H1 (cell line): ENCODE data around the gene DSE. TPM values are rescaled to one million over a fixed set of nuclear protein-coding genes. Genes with fewer than 3 reads are reported as not detected.

Experiments used
- CTCF ChIA-PET: fragments of 300-600 bp; sonication (Branson Sonifier 250); formaldehyde crosslinking; loops from one replicate; lab custom pipeline; 2021; ENCODE audit not compliant: partially characterized antibody; lab: Charles Lee
- POLR2A ChIA-PET: fragments of 300-600 bp; sonication (Branson Sonifier 250); formaldehyde crosslinking; loops from one replicate; lab custom pipeline; 2021; ENCODE audit warnings: inconsistent platforms; ENCODE audit not compliant: partially characterized antibody; lab: Charles Lee
- DNase-seq, 2 experiments: peaks; one replicate each; pipeline versions ENCODE4 v3.0.0 to v3.0.0-alpha.2; 2010 to 2022; ENCODE audit warnings: low spot score in 2 of 2, low read depth in 1 of 2, mixed read lengths in 1 of 2
- FAIRE-seq: peaks from 2 replicates; lab custom pipeline; 2011; peaks lifted over from hg19 to GRCh38; lab: Jason Lieb, UNC
- H2AFZ ChIP-seq: 2 replicates; pipeline ENCODE4 v1.8.1; 2012; ENCODE audit warnings: low read length, inconsistent platforms
- H2AK5ac ChIP-seq: 2 replicates; pipeline ENCODE4 v1.6.1; 2013; ENCODE audit warnings: low read depth, low read length
- H2BK120ac ChIP-seq: replicated peaks from 2 replicates; pipeline ENCODE3; 2013; ENCODE audit warnings: low read depth, low read length, inconsistent platforms
- H2BK12ac ChIP-seq: 2 replicates; pipeline ENCODE4 v1.6.1; 2013; ENCODE audit warnings: low read depth, low read length
- H2BK15ac ChIP-seq: 2 replicates; pipeline ENCODE4 v1.6.1; 2013; ENCODE audit warnings: low read length
- H2BK20ac ChIP-seq: 2 replicates; pipeline ENCODE4 v1.6.1; 2013; ENCODE audit warnings: low read length
- H2BK5ac ChIP-seq: 2 replicates; pipeline ENCODE4 v1.6.1; 2013; ENCODE audit warnings: low read depth, low read length
- H3K14ac ChIP-seq: 2 replicates; pipeline ENCODE4 v1.6.1; 2013; ENCODE audit warnings: inconsistent platforms; ENCODE audit not compliant: insufficient read length
- H3K18ac ChIP-seq: 2 replicates; pipeline ENCODE4 v1.6.1; 2013; ENCODE audit warnings: low read length; ENCODE audit errors: extremely low read depth
- H3K23ac ChIP-seq: 2 replicates; pipeline ENCODE4 v1.6.1; 2013; ENCODE audit warnings: inconsistent platforms; ENCODE audit not compliant: insufficient read length
- H3K23me2 ChIP-seq: 2 replicates; pipeline ENCODE4 v1.6.1; 2013; ENCODE audit warnings: low read depth, low read length
- H3K27ac ChIP-seq: 2 replicates; pipeline ENCODE4 v1.6.1; 2011; ENCODE audit warnings: low read depth, low read length, inconsistent platforms
- H3K27me3 ChIP-seq, 4 experiments: replicated peaks in 1 of 4; 1 replicate in 1 of 4; 2 replicates in 3 of 4; pipeline versions ENCODE4 v1.6.1 to v1.8.1; 2011 to 2013; ENCODE audit warnings: low read length in 3 of 4, mild to moderate bottlenecking in 3 of 4, inconsistent platforms in 2 of 4, mixed read lengths in 2 of 4, moderate library complexity in 1 of 4; ENCODE audit not compliant: control insufficient read depth in 3 of 4, insufficient read depth in 3 of 4; ENCODE audit errors: extremely low read depth in 1 of 4
- H3K36me3 ChIP-seq, 4 experiments: 2 replicates each; pipeline versions ENCODE4 v1.6.1 to v1.8.1; 2011 to 2013; ENCODE audit warnings: mild to moderate bottlenecking in 4 of 4, low read length in 3 of 4, moderate library complexity in 2 of 4, control low read depth in 1 of 4, inconsistent platforms in 1 of 4; ENCODE audit not compliant: insufficient read depth in 4 of 4, control insufficient read depth in 2 of 4
- H3K4ac ChIP-seq: replicated peaks from 2 replicates; pipeline ENCODE3; 2013; ENCODE audit warnings: low read length, low read depth, mixed read lengths, inconsistent platforms; ENCODE audit not compliant: insufficient read length
- H3K4me1 ChIP-seq, 4 experiments: replicated peaks in 1 of 4; 1 replicate in 1 of 4; 2 replicates in 3 of 4; pipeline versions ENCODE4 v1.6.1 to v1.8.1; 2011 to 2013; ENCODE audit warnings: low read length in 3 of 4, inconsistent platforms in 2 of 4, mixed read lengths in 1 of 4; ENCODE audit not compliant: insufficient read depth in 4 of 4, control insufficient read depth in 3 of 4
- H3K4me2 ChIP-seq, 2 experiments: 2 replicates each; pipeline versions ENCODE4 v1.6.1 to v1.8.1; 2011 to 2013; ENCODE audit warnings: low read depth in 2 of 2, low read length in 2 of 2, control low read depth in 1 of 2, inconsistent platforms in 1 of 2, mild to moderate bottlenecking in 1 of 2; ENCODE audit not compliant: insufficient read depth in 1 of 2
- H3K4me3 ChIP-seq, 4 experiments: fragments of 200-600, 300-600 bp in 1 of 4; sonication (generic), shearing (Covaris generic), sonication (Bioruptor Twin) in 1 of 4; 2 replicates each; pipeline versions ENCODE4 v1.5.1 to v1.8.1; 2011 to 2016; ENCODE audit warnings: low read length in 4 of 4, low read depth in 3 of 4, control low read depth in 2 of 4, inconsistent platforms in 2 of 4, mild to moderate bottlenecking in 2 of 4, mixed read lengths in 1 of 4, moderate library complexity in 1 of 4; ENCODE audit not compliant: insufficient read depth in 2 of 4; ENCODE audit errors: extremely low read depth in 1 of 4
- H3K56ac ChIP-seq: replicated peaks from 2 replicates; pipeline ENCODE3; 2013; ENCODE audit warnings: low read depth, mild to moderate bottlenecking, mixed read lengths, low read length, inconsistent platforms; ENCODE audit not compliant: insufficient read length
- H3K79me1 ChIP-seq: 2 replicates; pipeline ENCODE4 v1.6.1; 2013; ENCODE audit warnings: low read depth, low read length, control low read depth
- H3K79me2 ChIP-seq, 2 experiments: 2 replicates each; pipeline versions ENCODE4 v1.6.1 to v1.8.1; 2012 to 2013; ENCODE audit warnings: low read length in 2 of 2, mild to moderate bottlenecking in 2 of 2, inconsistent platforms in 1 of 2; ENCODE audit not compliant: insufficient read depth in 2 of 2, control insufficient read depth in 1 of 2
- H3K9ac ChIP-seq, 4 experiments: replicated peaks in 1 of 4; 1 replicate in 1 of 4; 2 replicates in 3 of 4; pipeline versions ENCODE4 v1.6.1 to v1.8.1; 2011 to 2013; ENCODE audit warnings: low read depth in 3 of 4, low read length in 3 of 4, control low read depth in 2 of 4, mild to moderate bottlenecking in 2 of 4, moderate library complexity in 2 of 4, inconsistent platforms in 1 of 4; ENCODE audit errors: extremely low read depth in 1 of 4
- H3K9me3 ChIP-seq, 2 experiments: 2 replicates each; pipeline versions ENCODE4 v1.6.1 to v1.8.1; 2012 to 2013; ENCODE audit warnings: mild to moderate bottlenecking in 2 of 2, moderate library complexity in 2 of 2, control low read depth in 1 of 2, inconsistent platforms in 1 of 2, low read depth in 1 of 2, low read length in 1 of 2, mixed read lengths in 1 of 2; ENCODE audit not compliant: insufficient read depth in 2 of 2
- H4K20me1 ChIP-seq, 2 experiments: replicated peaks in 1 of 2; 2 replicates each; pipeline versions ENCODE3 to v1.8.1; 2011 to 2013; ENCODE audit warnings: inconsistent platforms in 2 of 2, low read length in 2 of 2, mild to moderate bottlenecking in 1 of 2; ENCODE audit not compliant: insufficient read depth in 2 of 2, control insufficient read depth in 1 of 2
- H4K5ac ChIP-seq: 2 replicates; pipeline ENCODE4 v1.6.1; 2013; ENCODE audit warnings: low read length, low read depth, mixed read lengths, inconsistent platforms; ENCODE audit not compliant: insufficient read length
- H4K8ac ChIP-seq: 2 replicates; pipeline ENCODE4 v1.8.0; 2013; ENCODE audit warnings: mild to moderate bottlenecking, moderate library complexity, low read length, inconsistent platforms; ENCODE audit not compliant: insufficient read depth; ENCODE audit errors: extremely low read depth
- H4K91ac ChIP-seq: replicated peaks from 2 replicates; pipeline ENCODE3; 2013; ENCODE audit warnings: low read length, mixed read lengths, inconsistent platforms; ENCODE audit not compliant: insufficient read length
- BRCA1 ChIP-seq: IDR thresholded peaks from 2 replicates; pipeline ENCODE4 v1.6.1; 2012; ENCODE audit warnings: low read depth, low read length, improper control_type of control experiment
- CREB1 ChIP-seq: IDR thresholded peaks from 2 replicates; pipeline ENCODE4 v1.6.1; 2012; ENCODE audit warnings: inconsistent platforms
- HDAC2 ChIP-seq, 2 experiments: fragments of 300-600 bp in 1 of 2; sonication (generic) in 1 of 2; IDR thresholded peaks; 2 replicates each; pipeline ENCODE4 v1.6.1; 2011 to 2012; ENCODE audit warnings: low read depth in 2 of 2, low read length in 2 of 2, mild to moderate bottlenecking in 2 of 2, moderate library complexity in 2 of 2, borderline replicate concordance in 1 of 2, inconsistent platforms in 1 of 2
- KDM1A ChIP-seq: fragments of 200-600, 300-600 bp; sonication (generic); IDR thresholded peaks from 2 replicates; pipeline ENCODE4 v1.7.1; 2016; ENCODE audit warnings: mild to moderate bottlenecking, low read length, borderline replicate concordance
- RAD21 ChIP-seq, 2 experiments: IDR thresholded peaks in 1 of 2; conservative IDR thresholded peaks in 1 of 2; 2 replicates each; pipeline ENCODE4 v1.6.1; 2011; ENCODE audit warnings: low read depth in 2 of 2, low read length in 2 of 2, improper control_type of control experiment in 1 of 2, inconsistent platforms in 1 of 2, mild to moderate bottlenecking in 1 of 2, moderate library complexity in 1 of 2
- SAP30 ChIP-seq: fragments of 300-600 bp; sonication (generic); IDR thresholded peaks from 2 replicates; pipeline ENCODE4 v1.7.1; 2012; ENCODE audit warnings: low read length, moderate library complexity, mild to moderate bottlenecking, inconsistent platforms; ENCODE audit not compliant: insufficient read depth, insufficient replicate concordance
- WGBS, 2 experiments: shearing (Covaris generic) in 1 of 2; methylation state at CpG; one replicate each; pipeline versions ENCODE4 v1.1.6 to v1.1.7; 2013 to 2015; ENCODE audit warnings: low lambda C conversion rate in 2 of 2, mixed read lengths in 2 of 2, inconsistent platforms in 1 of 2, low coverage in 1 of 2, missing lambda C conversion rate in 1 of 2; ENCODE audit not compliant: insufficient replicate concordance in 2 of 2, insufficient coverage in 1 of 2, insufficient read length in 1 of 2; ENCODE audit errors: extremely low coverage in 1 of 2, missing lambda C conversion rate in 1 of 2; 5-methylcytosine and 5-hydroxymethylcytosine counted together
- polyA plus RNA-seq, 7 experiments: library from polyadenylated mRNA; depleted of rRNA in 3 of 7; stranded (reverse) in 5 of 7; unstranded in 2 of 7; fragments of >200 nt in 5 of 7; fragments of 200-250 nt in 2 of 7; gene quantifications; 1 replicate in 5 of 7; 2 replicates in 1 of 7; 4 replicates in 1 of 7; pipeline versions ENCODE4 v1.2.1 to v1.2.3, GENCODE V29; 2011 to 2013; ENCODE audit warnings: missing spikeins in 2 of 7, mixed read lengths in 2 of 7
- total RNA-seq: library from RNA; stranded (reverse); fragmentation: NEBNext Ultra II Directional; extraction: Animal tissue kit (Norgen Biotek cat#: 25700); gene quantifications from 2 replicates; pipeline ENCODE4 v1.2.1, GENCODE V29; 2021
- TF ChIP-seq, protein P1 (sequence below), 3 experiments: IDR thresholded peaks; 1 replicate in 2 of 3; 2 replicates in 1 of 3; pipeline versions ENCODE4 v1.5.1 to v1.6.1; 2011; ENCODE audit warnings: low read length in 3 of 3, mild to moderate bottlenecking in 3 of 3, inconsistent platforms in 2 of 3, low read depth in 1 of 3, moderate library complexity in 1 of 3; ENCODE audit not compliant: insufficient read depth in 1 of 3; ENCODE audit errors: control extremely low read depth in 1 of 3
- TF ChIP-seq, protein P2 (sequence below): IDR thresholded peaks from 2 replicates; pipeline ENCODE4 v1.6.1; 2012; ENCODE audit warnings: inconsistent platforms

DSE gene
- total and polyA plus RNA-seq, 2 of the 8 experiments (the other 6 are each of a cell fraction or from before 2014, with no cell fraction given): 32.5 to 94.4 TPM

GRCh38 chr6:116408491-116408890 is 37.7 kb downstream of the DSE start:
- 95% methylated on average over 4 of the region's 4 CpGs; no CpG with 5 or more reads in 1 of the 2 experiments for WGBS, 2 experiments
- POLR2A ChIA-PET: no interaction called here
- Histone ChIP-seq H2BK120ac (no peak overlapping the region), H2AFZ (no peak overlapping the region), H2BK12ac (no peak overlapping the region), H2AK5ac (no peak overlapping the region), H3K79me2 (peaks cover 0 to 65% of the 10 kb centered on the region in 2 experiments; a peak in 2 of 4 replicates), H4K91ac (no peak overlapping the region), H3K4me1 (peaks cover 0 to 12% (median 6%) of the 10 kb centered on the region in 4 experiments; a peak in 4 of 7 replicates), H2BK15ac (no peak overlapping the region), H4K20me1 (peaks cover 0 to 2% of the 10 kb centered on the region in 2 experiments), H3K79me1 (peaks cover 4% of the 10 kb centered on the region; the same call in 1 of the 2 replicates), H3K23ac (no peak overlapping the region), H3K14ac (no peak overlapping the region), H3K56ac (no peak overlapping the region), H3K9ac (no peak overlapping the region), H4K5ac (no peak overlapping the region), H3K36me3 (peaks cover 0 to 6% (median 0%) of the 10 kb centered on the region in 4 experiments; a peak in 3 of 8 replicates), H2BK5ac (no peak overlapping the region), H3K4me3 (no peak overlapping the region), H2BK20ac (no peak overlapping the region), H3K27ac (no peak overlapping the region), H3K27me3 (no peaks in the 10 kb centered on the region), H3K4ac (no peak overlapping the region), H3K4me2 (no peak overlapping the region), H3K23me2 (no peaks in the 10 kb centered on the region), H3K9me3 (no peaks in the 10 kb centered on the region), H4K8ac (no peak overlapping the region), H3K18ac (no peak overlapping the region)
- no peak for FAIRE-seq
- no peak for TF ChIP-seq KDM1A
- TF ChIP-seq, protein P1, sequence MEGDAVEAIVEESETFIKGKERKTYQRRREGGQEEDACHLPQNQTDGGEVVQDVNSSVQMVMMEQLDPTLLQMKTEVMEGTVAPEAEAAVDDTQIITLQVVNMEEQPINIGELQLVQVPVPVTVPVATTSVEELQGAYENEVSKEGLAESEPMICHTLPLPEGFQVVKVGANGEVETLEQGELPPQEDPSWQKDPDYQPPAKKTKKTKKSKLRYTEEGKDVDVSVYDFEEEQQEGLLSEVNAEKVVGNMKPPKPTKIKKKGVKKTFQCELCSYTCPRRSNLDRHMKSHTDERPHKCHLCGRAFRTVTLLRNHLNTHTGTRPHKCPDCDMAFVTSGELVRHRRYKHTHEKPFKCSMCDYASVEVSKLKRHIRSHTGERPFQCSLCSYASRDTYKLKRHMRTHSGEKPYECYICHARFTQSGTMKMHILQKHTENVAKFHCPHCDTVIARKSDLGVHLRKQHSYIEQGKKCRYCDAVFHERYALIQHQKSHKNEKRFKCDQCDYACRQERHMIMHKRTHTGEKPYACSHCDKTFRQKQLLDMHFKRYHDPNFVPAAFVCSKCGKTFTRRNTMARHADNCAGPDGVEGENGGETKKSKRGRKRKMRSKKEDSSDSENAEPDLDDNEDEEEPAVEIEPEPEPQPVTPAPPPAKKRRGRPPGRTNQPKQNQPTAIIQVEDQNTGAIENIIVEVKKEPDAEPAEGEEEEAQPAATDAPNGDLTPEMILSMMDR (IDR thresholded peaks at IDR 0.05; ENCODE audit: control extremely low read depth in 1 of 3, insufficient read depth in 1 of 3, low read depth in 1 of 3, low read length in 3 of 3): no peak
- no peak for TF ChIP-seq SAP30
- no peak for TF ChIP-seq BRCA1
- no peak for TF ChIP-seq RAD21 (IDR thresholded peaks at IDR 0.05 in 1 of 2, conservative IDR thresholded peaks at IDR 0.05 in 1 of 2; ENCODE audit: low read depth in 2 of 2, low read length in 2 of 2)
- no peak for TF ChIP-seq CREB1
- TF ChIP-seq HDAC2 (IDR thresholded peaks at IDR 0.05; ENCODE audit: borderline replicate concordance in 1 of 2, low read depth in 2 of 2, low read length in 2 of 2): no peak
- TF ChIP-seq, protein P2, sequence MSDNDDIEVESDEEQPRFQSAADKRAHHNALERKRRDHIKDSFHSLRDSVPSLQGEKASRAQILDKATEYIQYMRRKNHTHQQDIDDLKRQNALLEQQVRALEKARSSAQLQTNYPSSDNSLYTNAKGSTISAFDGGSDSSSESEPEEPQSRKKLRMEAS: no peak
- no peak for DNase-seq
- CTCF ChIA-PET: interaction anchor here (0.7 to 1.5 kb wide), 4 partner anchors 14 to 136 kb away, joined by 3 to 5 read pairs (median 4); no protein-coding TSS in a partner anchor
